Measurements from ENCODE around the gene GBA3. TPM values are rescaled to one million over a fixed set of nuclear protein-coding genes. Genes with fewer than 3 reads are reported as not detected.

Gene GBA3
- total RNA-seq, 2 experiments from 2014 or later = not detected

GRCh38 chr4:22707390-22707789 is 14.7 kb downstream of the GBA3 start:
- no peak for TF ChIP-seq CTCF (IDR thresholded peaks at IDR 0.05)
- ATAC-seq (no peak), DNase-seq (no peak)
- intact Hi-C loops (cut with micrococcal nuclease) = no loop called here
- no peaks in the 10 kb centered on the region for H3K9me3 Mint-ChIP-seq
- H3K27me3 Mint-ChIP-seq = peaks cover 10% of the 10 kb centered on the region
- ChIA-PET POLR2A (no interaction called here), CTCF (interaction anchor here (0.8 kb wide), 1 partner anchor 31 kb away, joined by 3 read pairs; no protein-coding TSS in a partner anchor)
- no peak overlapping the region for H3K27ac Mint-ChIP-seq
- H3K36me3 Mint-ChIP-seq (ENCODE audit: low read depth) = no peaks in the 10 kb centered on the region
- H3K4me3 Mint-ChIP-seq = no peak overlapping the region
- peaks cover 8% of the 10 kb centered on the region for H3K4me1 Mint-ChIP-seq (ENCODE audit: low read depth)

- Mint-ChIP-seq H3K9me3 (no peaks in the 10 kb centered on the region), H3K4me3 (no peak overlapping the region), H3K27me3 (peaks cover 10% of the 10 kb centered on the region), H3K27ac (no peak overlapping the region), H3K36me3 (ENCODE audit: low read depth) (no peaks in the 10 kb centered on the region), H3K4me1 (ENCODE audit: low read depth) (peaks cover 8% of the 10 kb centered on the region)
- ChIA-PET POLR2A (no interaction called here), CTCF (no interaction called here)
- no peak for TF ChIP-seq CTCF (IDR thresholded peaks at IDR 0.05)
- intact Hi-C loops (cut with micrococcal nuclease) = no loop called here
- no peak for ATAC-seq
- DNase-seq = no peak
Observed at GRCh38 chr4:22708961-22709360, 16.2 kb downstream of the GBA3 start.

- TF ChIP-seq CTCF (IDR thresholded peaks at IDR 0.05) = no peak
- CTCF ChIA-PET = no interaction called here
- POLR2A ChIA-PET = no interaction called here
- Mint-ChIP-seq H3K27me3 (peaks cover 5% of the 10 kb centered on the region), H3K4me3 (no peak overlapping the region), H3K4me1 (ENCODE audit: low read depth) (peaks cover 4% of the 10 kb centered on the region), H3K9me3 (no peaks in the 10 kb centered on the region), H3K36me3 (ENCODE audit: low read depth) (no peaks in the 10 kb centered on the region), H3K27ac (no peak overlapping the region)
- no peak for ATAC-seq
- intact Hi-C loops (cut with micrococcal nuclease) = no loop called here
- no peak for DNase-seq
Observed at GRCh38 chr4:22712105-22712504, 19.4 kb downstream of the GBA3 start.

- H3K4me3 Mint-ChIP-seq = no peak overlapping the region
- CTCF ChIA-PET = no interaction called here
Observed at GRCh38 chr4:22712529-22712928, 19.8 kb downstream of the GBA3 start.

GRCh38 chr4:22713841-22714240 is 21.1 kb downstream of the GBA3 start:
- ChIA-PET POLR2A (no interaction called here), CTCF (no interaction called here)
- intact Hi-C loops (cut with micrococcal nuclease) = no loop called here
- ATAC-seq (no peak), DNase-seq (no peak)
- Mint-ChIP-seq H3K4me1 (ENCODE audit: low read depth) (no peaks in the 10 kb centered on the region), H3K9me3 (no peaks in the 10 kb centered on the region), H3K27me3 (peaks cover 4% of the 10 kb centered on the region), H3K4me3 (no peak overlapping the region), H3K27ac (no peak overlapping the region), H3K36me3 (ENCODE audit: low read depth) (no peaks in the 10 kb centered on the region)
- no peak for TF ChIP-seq CTCF (IDR thresholded peaks at IDR 0.05)

More at GRCh38 chr4:22712529-22712928, 19.8 kb downstream of the GBA3 start:
- DNase-seq = no peak
- ATAC-seq = no peak
- no peak overlapping the region for H3K27ac Mint-ChIP-seq
- intact Hi-C loops (cut with micrococcal nuclease) = no loop called here
- no peaks in the 10 kb centered on the region for H3K4me1 Mint-ChIP-seq (ENCODE audit: low read depth)
- POLR2A ChIA-PET = no interaction called here
- no peaks in the 10 kb centered on the region for H3K9me3 Mint-ChIP-seq
- no peaks in the 10 kb centered on the region for H3K36me3 Mint-ChIP-seq (ENCODE audit: low read depth)
- peaks cover 4% of the 10 kb centered on the region for H3K27me3 Mint-ChIP-seq
- no peak for TF ChIP-seq CTCF (IDR thresholded peaks at IDR 0.05)
